C1 segment of cervical spinal cord (tissue), 14 donors: ENCODE data around the gene IFFO2.
A peak's percentile ranks its signal among the peaks of the same experiment; 100 is the strongest.

Experiments used
- DNase-seq, 14 donors: peaks; one replicate each; lab custom pipeline; 2025; lab: John Stamatoyannopoulos, UW

Gene IFFO2

GRCh38 chr1:18950401-18951026 lies 6.0 kb downstream of the IFFO2 start:
- peak in 6 of 14 donors; percentile 26 to 68 (median 55) for DNase-seq

GRCh38 chr1:18949686-18950400 lies 6.6 kb downstream of the IFFO2 start:
- peak in 11 of 14 donors; percentile 45 to 68 (median 54) for DNase-seq

DNA sequence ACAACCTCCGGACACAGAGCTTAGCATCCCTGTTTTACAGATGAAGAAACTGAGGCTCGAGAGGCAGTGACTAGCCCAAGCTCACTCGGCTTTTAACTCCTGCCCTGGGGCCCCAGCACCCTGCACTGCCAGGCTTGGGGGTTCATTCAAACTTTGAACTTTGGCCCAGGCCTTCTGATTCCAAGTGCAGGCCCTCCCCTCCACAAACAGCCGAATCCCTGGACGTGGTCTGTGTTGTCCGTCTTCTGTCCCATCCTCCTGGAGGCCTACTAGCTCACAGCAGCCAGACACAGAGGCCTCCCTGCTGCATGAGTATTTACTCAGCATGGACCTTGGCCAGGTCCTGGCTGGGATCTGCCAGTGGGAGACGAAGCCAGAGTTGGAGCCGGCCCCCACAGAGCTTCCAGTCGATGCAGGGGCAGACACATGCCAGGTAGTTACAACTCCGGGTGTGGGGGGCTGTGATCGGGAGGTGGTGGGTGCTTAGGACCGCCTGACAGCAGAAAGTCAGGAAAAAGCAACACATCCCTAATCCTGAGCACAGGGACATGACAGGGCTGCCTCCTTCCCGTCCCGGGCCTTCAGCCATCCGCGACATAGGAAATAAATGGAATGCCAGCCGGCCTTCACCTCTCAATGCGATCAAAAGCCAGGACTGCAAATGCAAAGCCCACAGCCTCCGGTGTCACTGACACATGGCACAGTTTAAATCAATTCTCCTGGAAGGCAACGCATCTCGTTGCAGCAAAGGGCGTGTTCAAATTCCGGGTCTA lies 7.4 kb downstream of the IFFO2 start:
- DNase-seq: peak in 3 of 14 donors; percentile 45 to 87 (median 60)

DNA sequence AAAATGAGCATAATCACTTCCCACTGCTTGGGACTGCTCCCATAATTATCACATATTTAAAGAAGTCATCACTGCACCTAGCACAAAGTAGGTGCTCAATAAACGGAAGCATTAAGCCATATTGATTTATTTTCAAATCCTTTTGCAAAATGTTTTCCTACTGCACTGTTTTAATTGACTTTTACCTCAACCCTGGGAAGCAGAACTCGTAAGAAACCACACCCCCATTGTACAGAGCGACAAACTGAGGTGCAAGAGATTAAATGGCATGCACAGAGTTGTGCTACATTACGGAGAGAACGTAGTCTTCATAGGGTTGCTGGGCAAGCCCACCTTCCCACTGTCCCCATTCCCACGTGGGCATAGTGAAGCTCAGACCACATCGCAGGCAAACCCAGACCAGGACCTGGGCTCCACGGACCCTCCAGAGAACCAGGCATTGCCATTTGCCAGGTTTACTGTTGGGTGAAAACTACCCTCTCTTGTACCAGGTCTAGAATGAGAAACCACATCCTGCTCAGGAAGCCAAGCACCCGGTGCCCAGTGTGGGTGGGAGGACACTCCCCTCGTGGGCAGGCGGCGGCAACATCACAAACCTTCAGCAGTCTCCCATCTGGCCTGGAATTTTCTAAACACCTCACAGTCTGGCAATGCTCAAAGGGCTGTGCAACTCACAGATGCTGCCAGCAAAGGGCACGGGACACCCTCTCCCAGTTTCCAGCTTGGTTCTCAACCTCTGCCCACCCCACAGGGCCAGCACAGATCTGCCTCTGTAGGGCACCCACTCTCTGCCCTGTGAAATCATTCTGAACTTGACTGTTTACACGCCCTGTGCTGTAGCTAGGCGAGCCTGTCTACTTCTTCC lies 8.2 kb downstream of the IFFO2 start:
- DNase-seq: peak in 5 of 14 donors; percentile 18 to 44 (median 29)

- DNase-seq: peak in 4 of 14 donors; percentile 33 to 41 (median 41)
Observed at GRCh38 chr1:18947570-18947969, 8.9 kb downstream of the IFFO2 start.

DNA sequence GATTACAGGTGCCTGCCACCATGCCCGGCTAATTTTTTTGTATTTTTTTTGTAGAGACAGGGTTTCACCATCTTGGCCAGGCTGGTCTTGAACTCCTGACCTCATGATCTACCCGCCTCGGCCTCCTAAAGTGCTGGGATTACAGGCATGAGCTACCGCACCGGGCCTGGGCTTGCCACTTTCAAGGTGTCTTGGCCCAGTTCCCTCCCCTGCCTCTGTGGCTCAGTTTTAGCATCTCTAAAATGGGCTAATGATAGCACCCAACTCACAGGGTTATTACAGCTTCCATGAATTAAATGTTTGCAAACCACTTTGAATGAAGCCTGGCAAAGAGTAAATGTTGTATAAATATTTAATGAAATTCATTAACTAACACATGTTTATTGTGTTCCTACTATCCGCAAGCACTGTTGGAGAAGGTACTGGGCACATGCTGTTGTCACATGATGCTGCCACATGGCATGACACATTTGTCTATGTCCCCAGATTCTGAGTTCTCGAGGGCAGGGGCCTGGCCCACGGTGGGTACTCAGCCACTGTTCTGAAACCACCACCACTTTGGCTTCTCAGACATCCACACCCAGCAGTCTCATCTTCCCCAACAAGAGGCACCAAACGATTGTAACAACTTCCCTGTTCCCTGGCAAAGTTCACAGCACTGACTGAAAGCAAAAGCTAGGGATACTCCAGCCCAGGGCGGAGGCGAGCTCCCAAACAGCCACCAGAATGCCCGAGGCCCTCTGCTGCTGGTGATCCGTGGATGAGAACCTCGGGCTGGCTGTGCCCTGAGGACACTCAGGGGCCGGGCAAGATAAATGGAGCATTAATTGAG lies 9.7 kb downstream of the IFFO2 start:
- peak in 4 of 14 donors; percentile 26 to 57 (median 35) for DNase-seq

GRCh38 chr1:18945401-18945849 lies 11.1 kb downstream of the IFFO2 start:
- peak in 8 of 14 donors; percentile 36 to 77 (median 61) for DNase-seq

- peak in 7 of 14 donors; percentile 36 to 67 (median 43) for DNase-seq
Observed at GRCh38 chr1:18944810-18945209, 11.7 kb downstream of the IFFO2 start.

- DNase-seq: no peak
Observed at GRCh38 chr1:18943914-18944572, 12.4 kb downstream of the IFFO2 start.

DNA sequence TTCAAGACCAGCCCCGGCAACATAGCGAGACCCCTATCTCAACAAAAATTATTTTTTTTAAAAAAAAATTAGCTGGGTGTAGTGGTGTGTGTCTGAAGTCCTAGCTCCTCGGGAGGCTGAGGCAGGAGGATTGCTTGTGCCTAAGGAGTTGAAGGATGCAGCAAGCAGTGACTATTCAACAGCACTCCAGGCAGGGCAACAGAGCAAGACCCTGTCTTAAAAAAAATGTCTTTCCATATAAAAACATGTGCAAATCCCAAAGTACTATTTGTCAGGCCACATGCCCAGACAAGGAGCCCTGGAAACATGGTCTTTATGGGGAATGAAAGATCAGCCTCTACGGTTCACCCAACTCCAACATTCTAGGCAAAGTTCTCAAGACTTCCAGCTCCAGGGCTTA lies 13.3 kb downstream of the IFFO2 start:
- DNase-seq: no peak

DNA sequence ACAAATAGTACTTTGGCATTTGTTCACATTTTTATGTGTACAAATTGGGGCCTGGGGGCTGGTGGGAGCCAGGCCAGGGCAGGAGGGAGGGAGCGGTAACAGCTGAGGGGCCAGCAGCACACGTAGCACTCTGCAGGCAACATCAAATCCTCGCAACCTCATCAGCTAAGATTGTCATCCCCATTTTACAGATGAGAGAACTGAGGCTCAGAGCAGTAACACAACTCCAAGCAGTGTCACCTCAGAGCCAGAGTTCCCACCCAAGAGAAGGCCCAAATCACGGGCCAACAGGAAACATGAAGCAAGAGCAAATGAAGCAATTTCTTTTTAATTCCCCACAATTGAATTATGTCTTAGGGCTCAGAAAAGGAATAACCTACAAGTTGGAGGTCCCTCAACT lies 14.1 kb downstream of the IFFO2 start:
- DNase-seq: no peak

DNA sequence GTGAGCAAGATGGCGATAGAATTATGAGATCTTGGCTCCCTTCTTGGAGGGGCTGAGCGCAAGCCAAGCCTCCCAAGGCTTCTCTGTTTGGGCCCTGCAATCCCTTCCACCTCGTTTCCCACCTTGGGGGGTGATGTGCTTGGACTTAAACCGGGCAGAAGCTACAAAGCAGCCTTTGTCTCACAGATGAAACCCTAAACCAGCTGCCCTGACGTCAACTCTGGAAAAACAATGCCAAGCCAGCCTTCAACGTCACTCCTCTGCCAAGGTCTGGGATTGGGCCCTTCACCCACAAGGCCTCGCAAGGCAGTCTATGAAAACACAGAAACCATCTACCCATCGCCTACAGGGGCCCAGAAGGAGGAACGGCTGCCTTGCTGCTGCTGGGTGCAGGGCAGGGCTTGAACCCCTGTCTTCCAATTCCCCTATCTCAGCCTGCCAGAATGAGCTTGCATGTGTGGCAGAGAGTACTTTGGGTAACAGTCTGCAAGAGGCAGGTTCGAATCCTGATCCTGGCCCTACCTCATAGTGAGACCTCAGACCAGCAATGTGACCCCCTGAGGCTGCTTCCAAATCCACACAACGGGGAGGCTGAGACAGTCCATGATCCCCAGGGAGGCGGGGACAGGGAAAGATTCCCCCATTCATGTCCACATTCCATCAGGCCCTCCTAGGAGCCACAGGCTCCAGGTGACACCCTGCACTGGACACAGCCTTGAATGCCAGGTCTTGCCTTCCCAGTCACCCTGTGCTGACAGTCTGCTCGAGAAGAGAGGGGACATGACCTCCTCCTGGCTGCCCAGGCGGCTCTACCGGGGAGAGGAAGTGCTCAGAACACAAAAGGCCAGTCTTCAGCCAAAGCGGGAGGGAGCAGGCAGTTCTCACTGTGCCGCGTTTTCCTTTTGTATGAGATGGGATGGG lies 15.0 kb downstream of the IFFO2 start:
- peak in 12 of 14 donors; percentile 54 to 91 (median 82) for DNase-seq

- peak in 2 of 14 donors; percentile 25 to 70 for DNase-seq
Observed at GRCh38 chr1:18940303-18941020, 16.0 kb downstream of the IFFO2 start.

GRCh38 chr1:18939398-18940302 lies 16.8 kb downstream of the IFFO2 start:
- peak in 4 of 14 donors; percentile 23 to 70 (median 36) for DNase-seq

GRCh38 chr1:18938707-18939070 lies 17.8 kb downstream of the IFFO2 start:
- peak in 8 of 14 donors; percentile 17 to 82 (median 43) for DNase-seq

- DNase-seq: peak in 4 of 14 donors; percentile 42 to 81 (median 50)
Observed at GRCh38 chr1:18938008-18938706, 18.3 kb downstream of the IFFO2 start.
